HepG2 (cell line): ENCODE data around the gene FOSB. TPM values are rescaled to one million over a fixed set of nuclear protein-coding genes. Genes with fewer than 3 reads are reported as not detected.

Experiments used
- ADNP ChIP-seq: sonication (generic); formaldehyde crosslinking; IDR thresholded peaks from 2 replicates; pipeline ENCODE4 v1.4.0; 2020; ENCODE audit warnings: missing genetic modification reagents
- ERF ChIP-seq: IDR thresholded peaks from 2 replicates; pipeline ENCODE4 v1.6.1; 2018; ENCODE audit warnings: missing biosample characterization, missing genetic modification reagents
- FLYWCH1 ChIP-seq: sonication (generic); formaldehyde crosslinking; IDR thresholded peaks from 2 replicates; pipeline ENCODE4 v1.8.1; 2023; ENCODE audit warnings: mild to moderate bottlenecking, missing genetic modification reagents
- HDAC2 ChIP-seq: sonication (generic); formaldehyde crosslinking; IDR thresholded peaks from 2 replicates; pipeline ENCODE4 v1.4.0; 2020; ENCODE audit warnings: missing genetic modification reagents
- RORA ChIP-seq: sonication (generic); formaldehyde crosslinking; IDR thresholded peaks from 2 replicates; pipeline ENCODE4 v1.5.0; 2020; ENCODE audit warnings: mild to moderate bottlenecking, missing genetic modification reagents, moderate library complexity
- ZFP1 ChIP-seq: IDR thresholded peaks from 2 replicates; pipeline ENCODE4 v1.6.1; 2016
- ZNF207 ChIP-seq: fragments of 450-650 bp; IDR thresholded peaks from 2 replicates; pipeline ENCODE4 v1.6.1; 2016; ENCODE audit warnings: antibody characterized with exemption, borderline replicate concordance
- ZNF331 ChIP-seq: sonication (generic); formaldehyde crosslinking; IDR thresholded peaks from 2 replicates; pipeline ENCODE4 v1.4.0; 2020; ENCODE audit warnings: missing genetic modification reagents
- ZNF431 ChIP-seq: sonication (generic); formaldehyde crosslinking; IDR thresholded peaks from 2 replicates; pipeline ENCODE4 v1.9.0; 2022; ENCODE audit warnings: missing genetic modification reagents, low read depth, mild to moderate bottlenecking, borderline replicate concordance
- polyA plus RNA-seq, 8 experiments: library from polyadenylated mRNA; depleted of rRNA in 3 of 8; stranded (reverse) in 7 of 8; unstranded in 1 of 8; fragments of >200 nt; fragmentation: Illumina TruSeq in 4 of 8; extraction: Trizol in 4 of 8; gene quantifications; 2 replicates each; pipeline versions ENCODE4 v1.2.1 to v1.2.3, GENCODE V29; 2011 to 2016; ENCODE audit warnings: low read depth in 4 of 8, missing spikeins in 1 of 8, mixed read lengths in 1 of 8; ENCODE audit not compliant: insufficient read depth in 1 of 8
- total RNA-seq, 5 experiments: library from RNA; depleted of rRNA; stranded (reverse); fragments of >200 nt; fragmentation: Illumina TruSeq; extraction: Trizol; gene quantifications; 2 replicates each; pipeline ENCODE4 v1.2.3, GENCODE V29; 2016; ENCODE audit warnings: low read depth in 1 of 5
- TF ChIP-seq, protein P1 (sequence below): sonication (generic); formaldehyde crosslinking; IDR thresholded peaks from 2 replicates; pipeline ENCODE4 v1.4.0; 2020; ENCODE audit warnings: missing genetic modification reagents
- TF ChIP-seq, protein P2 (sequence below): sonication (generic); formaldehyde crosslinking; IDR thresholded peaks from 2 replicates; pipeline ENCODE4 v1.9.0; 2021; ENCODE audit warnings: missing genetic modification reagents, borderline replicate concordance
- TF ChIP-seq, protein P3 (sequence below): fragments of 450-650 bp; IDR thresholded peaks from 2 replicates; pipeline ENCODE4 v1.6.1; 2016
- TF ChIP-seq, protein P4 (sequence below): sonication (generic); formaldehyde crosslinking; IDR thresholded peaks from 2 replicates; pipeline ENCODE4 v1.5.0; 2020; ENCODE audit warnings: missing genetic modification reagents
- TF ChIP-seq, protein P5 (sequence below): sonication (generic); formaldehyde crosslinking; IDR thresholded peaks from 2 replicates; pipeline ENCODE4 v1.9.0; 2021; ENCODE audit warnings: mild to moderate bottlenecking, missing genetic modification reagents

Gene FOSB
- total and polyA plus RNA-seq, 2 of the 13 experiments (the other 11 are each of a cell fraction or from before 2014, with no cell fraction given): 2.8 to 6.0 TPM

DNA sequence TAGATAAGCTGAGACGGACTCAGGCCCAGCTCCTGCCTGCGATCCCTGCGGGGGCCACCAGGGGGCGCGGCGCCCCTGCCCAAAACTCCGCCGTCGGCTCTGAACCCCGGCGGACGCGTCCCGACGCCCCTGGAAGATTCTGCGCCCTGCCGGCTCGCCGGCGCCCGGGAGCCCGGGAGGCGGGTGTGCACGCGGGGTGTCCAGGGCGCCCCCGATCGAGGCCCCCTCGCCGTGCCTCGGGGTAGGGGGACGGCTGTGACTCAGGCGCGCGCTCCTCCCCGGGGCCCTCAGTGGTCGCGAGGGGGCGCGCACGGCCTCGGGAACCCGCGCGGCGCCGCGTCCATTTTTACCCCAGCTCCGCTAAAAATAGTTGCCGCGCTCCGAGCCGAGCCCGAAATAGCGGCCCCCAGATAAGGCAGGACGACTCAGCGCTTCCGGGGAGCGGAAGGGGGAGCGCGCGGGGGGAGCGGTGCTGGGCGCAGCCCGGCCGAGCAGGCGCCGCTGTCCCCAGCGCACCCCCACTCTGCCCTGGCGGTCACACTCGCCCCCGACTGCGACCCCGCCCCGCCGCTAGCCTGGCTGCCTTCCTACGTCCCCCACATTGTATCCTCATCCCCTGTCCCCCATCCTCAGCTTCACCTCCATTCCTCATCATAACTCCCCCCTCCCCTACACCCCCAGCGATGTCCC lies 28.1 kb upstream of the FOSB start (continued):
- TF ChIP-seq, protein P1, sequence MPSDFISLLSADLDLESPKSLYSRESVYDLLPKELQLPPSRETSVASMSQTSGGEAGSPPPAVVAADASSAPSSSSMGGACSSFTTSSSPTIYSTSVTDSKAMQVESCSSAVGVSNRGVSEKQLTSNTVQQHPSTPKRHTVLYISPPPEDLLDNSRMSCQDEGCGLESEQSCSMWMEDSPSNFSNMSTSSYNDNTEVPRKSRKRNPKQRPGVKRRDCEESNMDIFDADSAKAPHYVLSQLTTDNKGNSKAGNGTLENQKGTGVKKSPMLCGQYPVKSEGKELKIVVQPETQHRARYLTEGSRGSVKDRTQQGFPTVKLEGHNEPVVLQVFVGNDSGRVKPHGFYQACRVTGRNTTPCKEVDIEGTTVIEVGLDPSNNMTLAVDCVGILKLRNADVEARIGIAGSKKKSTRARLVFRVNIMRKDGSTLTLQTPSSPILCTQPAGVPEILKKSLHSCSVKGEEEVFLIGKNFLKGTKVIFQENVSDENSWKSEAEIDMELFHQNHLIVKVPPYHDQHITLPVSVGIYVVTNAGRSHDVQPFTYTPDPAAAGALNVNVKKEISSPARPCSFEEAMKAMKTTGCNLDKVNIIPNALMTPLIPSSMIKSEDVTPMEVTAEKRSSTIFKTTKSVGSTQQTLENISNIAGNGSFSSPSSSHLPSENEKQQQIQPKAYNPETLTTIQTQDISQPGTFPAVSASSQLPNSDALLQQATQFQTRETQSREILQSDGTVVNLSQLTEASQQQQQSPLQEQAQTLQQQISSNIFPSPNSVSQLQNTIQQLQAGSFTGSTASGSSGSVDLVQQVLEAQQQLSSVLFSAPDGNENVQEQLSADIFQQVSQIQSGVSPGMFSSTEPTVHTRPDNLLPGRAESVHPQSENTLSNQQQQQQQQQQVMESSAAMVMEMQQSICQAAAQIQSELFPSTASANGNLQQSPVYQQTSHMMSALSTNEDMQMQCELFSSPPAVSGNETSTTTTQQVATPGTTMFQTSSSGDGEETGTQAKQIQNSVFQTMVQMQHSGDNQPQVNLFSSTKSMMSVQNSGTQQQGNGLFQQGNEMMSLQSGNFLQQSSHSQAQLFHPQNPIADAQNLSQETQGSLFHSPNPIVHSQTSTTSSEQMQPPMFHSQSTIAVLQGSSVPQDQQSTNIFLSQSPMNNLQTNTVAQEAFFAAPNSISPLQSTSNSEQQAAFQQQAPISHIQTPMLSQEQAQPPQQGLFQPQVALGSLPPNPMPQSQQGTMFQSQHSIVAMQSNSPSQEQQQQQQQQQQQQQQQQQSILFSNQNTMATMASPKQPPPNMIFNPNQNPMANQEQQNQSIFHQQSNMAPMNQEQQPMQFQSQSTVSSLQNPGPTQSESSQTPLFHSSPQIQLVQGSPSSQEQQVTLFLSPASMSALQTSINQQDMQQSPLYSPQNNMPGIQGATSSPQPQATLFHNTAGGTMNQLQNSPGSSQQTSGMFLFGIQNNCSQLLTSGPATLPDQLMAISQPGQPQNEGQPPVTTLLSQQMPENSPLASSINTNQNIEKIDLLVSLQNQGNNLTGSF (CRISPR knock-in tag): no peak
- TF ChIP-seq RORA (CRISPR knock-in tag) (no peak), ZNF331 (no peak), ZNF431 (no peak), FLYWCH1 (no peak), ERF (CRISPR knock-in tag) (no peak), HDAC2 (CRISPR knock-in tag) (no peak), ZFP1 (CRISPR knock-in tag) (no peak), ADNP (no peak), ZNF207 (no peak)
- TF ChIP-seq, protein P2, sequence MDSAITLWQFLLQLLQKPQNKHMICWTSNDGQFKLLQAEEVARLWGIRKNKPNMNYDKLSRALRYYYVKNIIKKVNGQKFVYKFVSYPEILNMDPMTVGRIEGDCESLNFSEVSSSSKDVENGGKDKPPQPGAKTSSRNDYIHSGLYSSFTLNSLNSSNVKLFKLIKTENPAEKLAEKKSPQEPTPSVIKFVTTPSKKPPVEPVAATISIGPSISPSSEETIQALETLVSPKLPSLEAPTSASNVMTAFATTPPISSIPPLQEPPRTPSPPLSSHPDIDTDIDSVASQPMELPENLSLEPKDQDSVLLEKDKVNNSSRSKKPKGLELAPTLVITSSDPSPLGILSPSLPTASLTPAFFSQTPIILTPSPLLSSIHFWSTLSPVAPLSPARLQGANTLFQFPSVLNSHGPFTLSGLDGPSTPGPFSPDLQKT (CRISPR knock-in tag): no peak
- TF ChIP-seq, protein P3, sequence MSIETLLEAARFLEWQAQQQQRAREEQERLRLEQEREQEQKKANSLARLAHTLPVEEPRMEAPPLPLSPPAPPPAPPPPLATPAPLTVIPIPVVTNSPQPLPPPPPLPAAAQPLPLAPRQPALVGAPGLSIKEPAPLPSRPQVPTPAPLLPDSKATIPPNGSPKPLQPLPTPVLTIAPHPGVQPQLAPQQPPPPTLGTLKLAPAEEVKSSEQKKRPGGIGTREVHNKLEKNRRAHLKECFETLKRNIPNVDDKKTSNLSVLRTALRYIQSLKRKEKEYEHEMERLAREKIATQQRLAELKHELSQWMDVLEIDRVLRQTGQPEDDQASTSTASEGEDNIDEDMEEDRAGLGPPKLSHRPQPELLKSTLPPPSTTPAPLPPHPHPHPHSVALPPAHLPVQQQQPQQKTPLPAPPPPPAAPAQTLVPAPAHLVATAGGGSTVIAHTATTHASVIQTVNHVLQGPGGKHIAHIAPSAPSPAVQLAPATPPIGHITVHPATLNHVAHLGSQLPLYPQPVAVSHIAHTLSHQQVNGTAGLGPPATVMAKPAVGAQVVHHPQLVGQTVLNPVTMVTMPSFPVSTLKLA: no peak
- TF ChIP-seq, protein P4, sequence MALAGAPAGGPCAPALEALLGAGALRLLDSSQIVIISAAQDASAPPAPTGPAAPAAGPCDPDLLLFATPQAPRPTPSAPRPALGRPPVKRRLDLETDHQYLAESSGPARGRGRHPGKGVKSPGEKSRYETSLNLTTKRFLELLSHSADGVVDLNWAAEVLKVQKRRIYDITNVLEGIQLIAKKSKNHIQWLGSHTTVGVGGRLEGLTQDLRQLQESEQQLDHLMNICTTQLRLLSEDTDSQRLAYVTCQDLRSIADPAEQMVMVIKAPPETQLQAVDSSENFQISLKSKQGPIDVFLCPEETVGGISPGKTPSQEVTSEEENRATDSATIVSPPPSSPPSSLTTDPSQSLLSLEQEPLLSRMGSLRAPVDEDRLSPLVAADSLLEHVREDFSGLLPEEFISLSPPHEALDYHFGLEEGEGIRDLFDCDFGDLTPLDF: no peak
- TF ChIP-seq, protein P5, sequence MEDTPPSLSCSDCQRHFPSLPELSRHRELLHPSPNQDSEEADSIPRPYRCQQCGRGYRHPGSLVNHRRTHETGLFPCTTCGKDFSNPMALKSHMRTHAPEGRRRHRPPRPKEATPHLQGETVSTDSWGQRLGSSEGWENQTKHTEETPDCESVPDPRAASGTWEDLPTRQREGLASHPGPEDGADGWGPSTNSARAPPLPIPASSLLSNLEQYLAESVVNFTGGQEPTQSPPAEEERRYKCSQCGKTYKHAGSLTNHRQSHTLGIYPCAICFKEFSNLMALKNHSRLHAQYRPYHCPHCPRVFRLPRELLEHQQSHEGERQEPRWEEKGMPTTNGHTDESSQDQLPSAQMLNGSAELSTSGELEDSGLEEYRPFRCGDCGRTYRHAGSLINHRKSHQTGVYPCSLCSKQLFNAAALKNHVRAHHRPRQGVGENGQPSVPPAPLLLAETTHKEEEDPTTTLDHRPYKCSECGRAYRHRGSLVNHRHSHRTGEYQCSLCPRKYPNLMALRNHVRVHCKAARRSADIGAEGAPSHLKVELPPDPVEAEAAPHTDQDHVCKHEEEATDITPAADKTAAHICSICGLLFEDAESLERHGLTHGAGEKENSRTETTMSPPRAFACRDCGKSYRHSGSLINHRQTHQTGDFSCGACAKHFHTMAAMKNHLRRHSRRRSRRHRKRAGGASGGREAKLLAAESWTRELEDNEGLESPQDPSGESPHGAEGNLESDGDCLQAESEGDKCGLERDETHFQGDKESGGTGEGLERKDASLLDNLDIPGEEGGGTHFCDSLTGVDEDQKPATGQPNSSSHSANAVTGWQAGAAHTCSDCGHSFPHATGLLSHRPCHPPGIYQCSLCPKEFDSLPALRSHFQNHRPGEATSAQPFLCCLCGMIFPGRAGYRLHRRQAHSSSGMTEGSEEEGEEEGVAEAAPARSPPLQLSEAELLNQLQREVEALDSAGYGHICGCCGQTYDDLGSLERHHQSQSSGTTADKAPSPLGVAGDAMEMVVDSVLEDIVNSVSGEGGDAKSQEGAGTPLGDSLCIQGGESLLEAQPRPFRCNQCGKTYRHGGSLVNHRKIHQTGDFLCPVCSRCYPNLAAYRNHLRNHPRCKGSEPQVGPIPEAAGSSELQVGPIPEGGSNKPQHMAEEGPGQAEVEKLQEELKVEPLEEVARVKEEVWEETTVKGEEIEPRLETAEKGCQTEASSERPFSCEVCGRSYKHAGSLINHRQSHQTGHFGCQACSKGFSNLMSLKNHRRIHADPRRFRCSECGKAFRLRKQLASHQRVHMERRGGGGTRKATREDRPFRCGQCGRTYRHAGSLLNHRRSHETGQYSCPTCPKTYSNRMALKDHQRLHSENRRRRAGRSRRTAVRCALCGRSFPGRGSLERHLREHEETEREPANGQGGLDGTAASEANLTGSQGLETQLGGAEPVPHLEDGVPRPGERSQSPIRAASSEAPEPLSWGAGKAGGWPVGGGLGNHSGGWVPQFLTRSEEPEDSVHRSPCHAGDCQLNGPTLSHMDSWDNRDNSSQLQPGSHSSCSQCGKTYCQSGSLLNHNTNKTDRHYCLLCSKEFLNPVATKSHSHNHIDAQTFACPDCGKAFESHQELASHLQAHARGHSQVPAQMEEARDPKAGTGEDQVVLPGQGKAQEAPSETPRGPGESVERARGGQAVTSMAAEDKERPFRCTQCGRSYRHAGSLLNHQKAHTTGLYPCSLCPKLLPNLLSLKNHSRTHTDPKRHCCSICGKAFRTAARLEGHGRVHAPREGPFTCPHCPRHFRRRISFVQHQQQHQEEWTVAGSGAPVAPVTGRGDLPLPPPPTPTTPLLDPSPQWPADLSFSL: no peak
